Activated CD4-positive, alpha-beta T cell treated with anti-CD3 and anti-CD28 coated beads for 48 hours (primary cell): ENCODE data around the gene PTPRG.

Experiments
- DNase-seq: peaks from one replicate; pipeline ENCODE4 v3.0.0-alpha.2; 2020

PTPRG gene

GRCh38 chr3:61593446-61594029 lies 32.2 kb downstream of the PTPRG start:
- DNase-seq: no peak

- no peak for DNase-seq
Observed at GRCh38 chr3:61594144-61594963, 33.0 kb downstream of the PTPRG start.

GRCh38 chr3:61594964-61595285 lies 33.6 kb downstream of the PTPRG start:
- DNase-seq: no peak

GRCh38 chr3:61595288-61595687 lies 33.9 kb downstream of the PTPRG start:
- no peak for DNase-seq

GRCh38 chr3:61595826-61596225 lies 34.5 kb downstream of the PTPRG start:
- DNase-seq: no peak

GRCh38 chr3:61597906-61598305 lies 36.5 kb downstream of the PTPRG start:
- DNase-seq: no peak

GRCh38 chr3:61600195-61600594 lies 38.8 kb downstream of the PTPRG start:
- no peak for DNase-seq

- DNase-seq: no peak
Observed at GRCh38 chr3:61601831-61602230, 40.5 kb downstream of the PTPRG start.

GRCh38 chr3:61602466-61602865 lies 41.1 kb downstream of the PTPRG start:
- DNase-seq: no peak

GRCh38 chr3:61605589-61606175 lies 44.3 kb downstream of the PTPRG start:
- no peak for DNase-seq

GRCh38 chr3:61606196-61606595 lies 44.8 kb downstream of the PTPRG start:
- DNase-seq: no peak

- DNase-seq: no peak
Observed at GRCh38 chr3:61608072-61608471, 46.7 kb downstream of the PTPRG start.

GRCh38 chr3:61608711-61609110 lies 47.3 kb downstream of the PTPRG start:
- DNase-seq: no peak

GRCh38 chr3:61610316-61610715 lies 48.9 kb downstream of the PTPRG start:
- DNase-seq: no peak

GRCh38 chr3:61612211-61613194 lies 51.1 kb downstream of the PTPRG start:
- no peak for DNase-seq

GRCh38 chr3:61613666-61614065 lies 52.3 kb downstream of the PTPRG start:
- no peak for DNase-seq

- no peak for DNase-seq
Observed at GRCh38 chr3:61615643-61616042, 54.3 kb downstream of the PTPRG start.

GRCh38 chr3:61616586-61616985 lies 55.2 kb downstream of the PTPRG start:
- DNase-seq: no peak

- no peak for DNase-seq
Observed at GRCh38 chr3:61617041-61617440, 55.7 kb downstream of the PTPRG start.

GRCh38 chr3:61617651-61618050 lies 56.3 kb downstream of the PTPRG start:
- DNase-seq: no peak

GRCh38 chr3:61618231-61618630 lies 56.9 kb downstream of the PTPRG start:
- no peak for DNase-seq

- DNase-seq: no peak
Observed at GRCh38 chr3:61618871-61619270, 57.5 kb downstream of the PTPRG start.

GRCh38 chr3:61620073-61620472 lies 58.7 kb downstream of the PTPRG start:
- no peak for DNase-seq
